KMS-11 (cell line): ENCODE measurements around the gene RAB7B.

Experiments used
- H2AFZ ChIP-seq: fragments of 200-600 bp; sonication (generic); 2 replicates; pipeline ENCODE4 v1.6.1; 2016; ENCODE audit warnings: antibody characterized with exemption, mixed run types, low read depth
- H3K27ac ChIP-seq: fragments of 200-600 bp; sonication (generic); 2 replicates; pipeline ENCODE4 v1.6.1; 2016; ENCODE audit warnings: mild to moderate bottlenecking, mixed run types
- H3K27me3 ChIP-seq: fragments of 200-600 bp; sonication (generic); 2 replicates; pipeline ENCODE4 v1.6.1; 2017; ENCODE audit warnings: mild to moderate bottlenecking, low read depth, mixed run types, moderate library complexity; ENCODE audit not compliant: insufficient read depth
- H3K36me3 ChIP-seq: fragments of 200-600 bp; sonication (generic); 2 replicates; pipeline ENCODE4 v1.6.1; 2017; ENCODE audit warnings: mild to moderate bottlenecking, mixed run types; ENCODE audit not compliant: insufficient read depth
- H3K4me1 ChIP-seq: fragments of 200-600 bp; sonication (generic); 2 replicates; pipeline ENCODE4 v1.6.1; 2016; ENCODE audit warnings: mild to moderate bottlenecking, low read depth, mixed run types; ENCODE audit not compliant: poor library complexity, severe bottlenecking
- H3K4me2 ChIP-seq: fragments of 200-600 bp; sonication (generic); 2 replicates; pipeline ENCODE4 v1.7.0; 2016; ENCODE audit warnings: mild to moderate bottlenecking, mixed run types
- H3K4me3 ChIP-seq: fragments of 200-600 bp; sonication (generic); IDR thresholded peaks from 2 replicates; pipeline ENCODE4 v1.6.1; 2017; ENCODE audit warnings: low read depth, low read length, mixed read lengths; ENCODE audit not compliant: insufficient read depth
- H3K79me2 ChIP-seq: fragments of 200-600 bp; sonication (generic); 2 replicates; pipeline ENCODE4 v1.6.1; 2016; ENCODE audit warnings: low read depth, mixed run types; ENCODE audit not compliant: insufficient read depth
- H3K9ac ChIP-seq: fragments of 200-600 bp; sonication (generic); 2 replicates; pipeline ENCODE4 v1.6.1; 2016; ENCODE audit warnings: mild to moderate bottlenecking, mixed run types
- H4K20me1 ChIP-seq: fragments of 200-600 bp; sonication (generic); 2 replicates; pipeline ENCODE4 v1.6.1; 2016; ENCODE audit warnings: mild to moderate bottlenecking, mixed run types; ENCODE audit not compliant: insufficient read depth
- TF ChIP-seq, protein P1 (sequence below): fragments of 200-600 bp; sonication (generic); conservative IDR thresholded peaks from 2 replicates; pipeline ENCODE4 v1.6.1; 2017; ENCODE audit warnings: low read depth, mild to moderate bottlenecking, antibody characterized with exemption, low read length, moderate library complexity, mixed read lengths

Gene RAB7B

DNA sequence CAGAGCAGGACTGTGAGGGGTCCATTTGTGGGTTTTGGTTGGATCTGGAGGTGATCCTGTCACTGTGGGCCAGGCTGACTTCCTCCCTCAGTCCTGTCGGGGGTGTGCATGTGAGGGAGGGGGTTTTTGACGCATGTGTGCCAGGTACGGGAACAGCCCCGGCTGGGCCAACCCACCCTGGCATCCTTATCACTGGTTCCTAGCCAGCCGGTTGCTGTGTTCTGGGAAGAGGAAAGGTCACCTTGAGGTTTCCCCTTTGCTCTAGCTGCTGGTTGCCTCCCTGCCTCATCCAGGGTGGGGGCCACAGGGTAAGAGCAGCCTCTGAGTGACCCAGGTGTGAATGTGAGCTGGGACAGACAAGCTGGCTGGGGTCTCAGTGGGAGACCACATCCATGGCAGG is 62.5 kb downstream of the RAB7B start:
- Histone ChIP-seq H3K9ac (no peak overlapping the region), H2AFZ (no peak overlapping the region), H3K27ac (no peak overlapping the region), H3K4me3 (no peak overlapping the region), H3K79me2 (no peaks in the 10 kb centered on the region), H3K4me2 (no peak overlapping the region), H4K20me1 (no peaks in the 10 kb centered on the region), H3K36me3 (no peaks in the 10 kb centered on the region), H3K27me3 (peaks cover 25% of the 10 kb centered on the region), H3K4me1 (no peaks in the 10 kb centered on the region)
- TF ChIP-seq, protein P1, sequence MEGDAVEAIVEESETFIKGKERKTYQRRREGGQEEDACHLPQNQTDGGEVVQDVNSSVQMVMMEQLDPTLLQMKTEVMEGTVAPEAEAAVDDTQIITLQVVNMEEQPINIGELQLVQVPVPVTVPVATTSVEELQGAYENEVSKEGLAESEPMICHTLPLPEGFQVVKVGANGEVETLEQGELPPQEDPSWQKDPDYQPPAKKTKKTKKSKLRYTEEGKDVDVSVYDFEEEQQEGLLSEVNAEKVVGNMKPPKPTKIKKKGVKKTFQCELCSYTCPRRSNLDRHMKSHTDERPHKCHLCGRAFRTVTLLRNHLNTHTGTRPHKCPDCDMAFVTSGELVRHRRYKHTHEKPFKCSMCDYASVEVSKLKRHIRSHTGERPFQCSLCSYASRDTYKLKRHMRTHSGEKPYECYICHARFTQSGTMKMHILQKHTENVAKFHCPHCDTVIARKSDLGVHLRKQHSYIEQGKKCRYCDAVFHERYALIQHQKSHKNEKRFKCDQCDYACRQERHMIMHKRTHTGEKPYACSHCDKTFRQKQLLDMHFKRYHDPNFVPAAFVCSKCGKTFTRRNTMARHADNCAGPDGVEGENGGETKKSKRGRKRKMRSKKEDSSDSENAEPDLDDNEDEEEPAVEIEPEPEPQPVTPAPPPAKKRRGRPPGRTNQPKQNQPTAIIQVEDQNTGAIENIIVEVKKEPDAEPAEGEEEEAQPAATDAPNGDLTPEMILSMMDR = no peak

GRCh38 chr1:205939690-205940330 is 63.4 kb downstream of the RAB7B start:
- Histone ChIP-seq H3K27me3 (peaks cover 16% of the 10 kb centered on the region), H3K4me2 (no peak overlapping the region), H3K36me3 (no peaks in the 10 kb centered on the region), H3K79me2 (no peaks in the 10 kb centered on the region), H3K4me1 (no peaks in the 10 kb centered on the region), H3K4me3 (no peak overlapping the region), H4K20me1 (no peaks in the 10 kb centered on the region), H3K9ac (no peak overlapping the region), H2AFZ (no peak overlapping the region), H3K27ac (no peak overlapping the region)
- TF ChIP-seq, protein P1 = no peak

DNA sequence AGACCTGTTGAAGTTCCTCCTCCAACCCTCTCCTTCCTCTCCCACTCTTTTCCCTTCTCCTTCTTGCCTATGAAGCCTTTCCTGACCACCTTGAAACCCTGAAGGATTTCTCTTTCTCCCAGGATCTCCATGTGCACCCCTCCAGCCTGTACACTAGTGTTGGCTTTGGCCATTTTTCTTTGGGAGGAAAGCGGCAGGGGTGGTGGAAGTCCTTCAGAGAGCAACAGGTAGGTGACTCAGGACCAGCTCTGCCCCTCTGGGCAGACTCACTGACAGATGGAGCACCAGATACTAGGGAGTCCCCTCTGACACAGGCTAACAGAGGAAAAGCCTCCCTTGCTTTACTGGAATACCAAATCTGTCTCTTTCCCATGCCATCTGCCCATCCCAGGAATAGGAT is 64.5 kb downstream of the RAB7B start:
- H3K79me2 ChIP-seq = no peaks in the 10 kb centered on the region
- H3K4me2 ChIP-seq = no peak overlapping the region
- no peak overlapping the region for H3K9ac ChIP-seq
- no peak overlapping the region for H3K27ac ChIP-seq
- no peak overlapping the region for H2AFZ ChIP-seq
- H3K4me3 ChIP-seq = no peak overlapping the region
- H3K27me3 ChIP-seq = peaks cover 6% of the 10 kb centered on the region
- H3K4me1 ChIP-seq = no peaks in the 10 kb centered on the region
- H4K20me1 ChIP-seq = no peaks in the 10 kb centered on the region
- H3K36me3 ChIP-seq = no peaks in the 10 kb centered on the region
- TF ChIP-seq, protein P1 = no peak

- TF ChIP-seq, protein P1 = no peak
- H3K27ac ChIP-seq = no peak overlapping the region
- no peak overlapping the region for H2AFZ ChIP-seq
- no peak overlapping the region for H3K9ac ChIP-seq
- no peaks in the 10 kb centered on the region for H4K20me1 ChIP-seq
- no peak overlapping the region for H3K4me3 ChIP-seq
- no peaks in the 10 kb centered on the region for H3K4me1 ChIP-seq
- H3K27me3 ChIP-seq = no peaks in the 10 kb centered on the region; the same call in 1 of the 2 replicates
- no peaks in the 10 kb centered on the region for H3K36me3 ChIP-seq
- H3K4me2 ChIP-seq = no peak overlapping the region
- H3K79me2 ChIP-seq = no peaks in the 10 kb centered on the region
Observed at GRCh38 chr1:205936846-205937586, 66.2 kb downstream of the RAB7B start.
